ENCODE measurements around the gene ASTN2. TPM values are rescaled to one million over a fixed set of nuclear protein-coding genes. Genes with fewer than 3 reads are reported as not detected.

The ASTN2 gene
- total and polyA plus RNA-seq, 9 of the 15 experiments (the other 6 are each of a cell fraction or from before 2014, with no cell fraction given), result 0.56 to 3.5 (median 1.9) TPM

DNA sequence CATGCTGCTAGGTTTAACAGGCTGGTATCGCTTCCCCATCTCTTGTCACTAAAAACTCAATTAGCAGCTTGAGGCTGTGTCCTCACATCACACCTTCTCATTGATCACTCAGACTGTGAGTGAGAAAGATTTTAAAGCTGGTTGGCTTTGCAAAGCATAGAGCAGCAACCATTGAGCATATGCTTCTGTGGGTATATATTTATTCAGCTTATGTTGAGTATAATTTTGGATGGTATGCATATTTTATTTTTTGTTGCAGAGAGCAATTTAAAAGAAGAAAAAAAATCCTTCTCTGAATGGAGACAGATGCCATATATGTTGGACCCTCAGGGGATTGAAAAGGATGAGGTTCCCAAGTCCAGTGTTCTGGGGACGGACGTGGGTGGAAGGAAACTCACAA, 565.1 kb downstream of the ASTN2 start:
- Histone ChIP-seq H4K20me1 (replicated peaks; ENCODE audit: control insufficient read depth, insufficient read depth, low read length) (no peaks in the 10 kb centered on the region), H3K79me2 (ENCODE audit: control insufficient read depth, insufficient read depth, low read length) (no peaks in the 10 kb centered on the region), H3K9me3 (replicated peaks; ENCODE audit: control insufficient read depth, insufficient read depth, low read depth, low read length) (no peaks in the 10 kb centered on the region), H3K27ac (ENCODE audit: extremely low read depth, low read depth, low read length) (no peak overlapping the region), H3K4me3 (no peak overlapping the region), H3K4me1 (replicated peaks in 1 of 2; ENCODE audit: control insufficient read depth in 2 of 2, insufficient read depth in 2 of 2, low read length in 2 of 2) (no peaks in the 10 kb centered on the region), H3K9me1 (ENCODE audit: control insufficient read depth, insufficient read depth, low read length) (peaks cover under 1% of the 10 kb centered on the region), H3K36me3 (ENCODE audit: control insufficient read depth, insufficient read depth, low read length) (no peaks in the 10 kb centered on the region), H3K9ac (ENCODE audit: insufficient read depth in 1 of 2, low read depth in 2 of 2, low read length in 2 of 2) (no peak overlapping the region), H3K27me3 (ENCODE audit: control insufficient read depth in 2 of 2, insufficient read depth in 2 of 2, low read length in 2 of 2) (no peaks in the 10 kb centered on the region), H3K4me2 (ENCODE audit: insufficient read depth, low read length) (no peak overlapping the region), H2AFZ (ENCODE audit: low read depth, low read length) (no peak overlapping the region)
- intact Hi-C loops (cut with micrococcal nuclease), result no loop called here
- TF ChIP-seq NFE2 (IDR thresholded peaks at IDR 0.05; ENCODE audit: low read depth) (no peak), FIP1L1 (IDR thresholded peaks at IDR 0.05; ENCODE audit: low read depth, low read length, poor library complexity, severe bottlenecking) (no peak), GATA2 (CRISPR knock-in tag; IDR thresholded peaks at IDR 0.05) (no peak)
- ATAC-seq (no peak), DNase-seq (ENCODE audit: extremely low read depth in 1 of 4, low spot score in 3 of 4) (no peak), FAIRE-seq (no peak)
- 0% methylated on average over 3 of the region's 3 CpGs for WGBS (ENCODE audit: insufficient coverage, low coverage, missing lambda C conversion rate)
- POLR2A ChIA-PET, result no interaction called here
- CTCF ChIA-PET (ENCODE audit: low intra/inter-chr PET ratio), result no interaction called here
- BruUV-seq (replicated peaks), result no TSS peak
- in situ Hi-C loops (cut with MboI), result loop anchor here (10.0 kb wide), 1 partner anchor 115 kb away; no protein-coding TSS in a partner anchor

DNA sequence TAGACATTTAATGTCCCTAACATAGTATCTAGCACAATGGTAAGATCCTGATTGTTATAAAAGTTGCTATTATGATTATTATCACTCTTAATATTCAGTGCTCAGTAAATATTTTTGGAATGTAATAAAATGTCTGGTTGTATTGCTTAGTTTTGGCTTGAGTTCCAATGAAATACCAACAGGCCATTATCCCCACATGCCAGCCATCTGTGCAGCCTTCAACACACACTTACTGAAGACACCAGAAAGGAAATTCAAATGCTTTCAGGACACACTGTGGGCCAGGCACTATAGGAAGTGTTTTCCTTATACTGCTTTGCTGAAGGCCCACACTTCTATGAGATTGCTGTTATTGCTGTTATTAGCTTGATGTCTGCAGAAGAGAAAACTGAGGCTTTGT, 570.2 kb downstream of the ASTN2 start:
- Histone ChIP-seq H3K27me3 (ENCODE audit: control insufficient read depth in 2 of 2, insufficient read depth in 2 of 2, low read length in 2 of 2) (no peaks in the 10 kb centered on the region), H3K27ac (ENCODE audit: extremely low read depth, low read depth, low read length) (no peak overlapping the region), H3K9me1 (ENCODE audit: control insufficient read depth, insufficient read depth, low read length) (peaks cover 2% of the 10 kb centered on the region), H3K4me3 (no peak overlapping the region), H3K9me3 (replicated peaks; ENCODE audit: control insufficient read depth, insufficient read depth, low read depth, low read length) (no peaks in the 10 kb centered on the region), H3K36me3 (ENCODE audit: control insufficient read depth, insufficient read depth, low read length) (no peaks in the 10 kb centered on the region), H3K4me1 (replicated peaks in 1 of 2; ENCODE audit: control insufficient read depth in 2 of 2, insufficient read depth in 2 of 2, low read length in 2 of 2) (no peaks in the 10 kb centered on the region), H4K20me1 (replicated peaks; ENCODE audit: control insufficient read depth, insufficient read depth, low read length) (no peaks in the 10 kb centered on the region), H3K9ac (ENCODE audit: insufficient read depth in 1 of 2, low read depth in 2 of 2, low read length in 2 of 2) (no peak overlapping the region), H3K4me2 (ENCODE audit: insufficient read depth, low read length) (no peak overlapping the region), H3K79me2 (ENCODE audit: control insufficient read depth, insufficient read depth, low read length) (no peaks in the 10 kb centered on the region), H2AFZ (ENCODE audit: low read depth, low read length) (no peak overlapping the region)
- ATAC-seq (no peak), FAIRE-seq (no peak), DNase-seq (ENCODE audit: extremely low read depth in 1 of 4, low spot score in 3 of 4) (no peak)
- in situ Hi-C loops (cut with MboI) (no loop called here), intact Hi-C loops (cut with micrococcal nuclease) (no loop called here)
- BruUV-seq (replicated peaks), result no TSS peak
- ChIA-PET CTCF (ENCODE audit: low intra/inter-chr PET ratio) (no interaction called here), POLR2A (no interaction called here)
- TF ChIP-seq, protein P1, sequence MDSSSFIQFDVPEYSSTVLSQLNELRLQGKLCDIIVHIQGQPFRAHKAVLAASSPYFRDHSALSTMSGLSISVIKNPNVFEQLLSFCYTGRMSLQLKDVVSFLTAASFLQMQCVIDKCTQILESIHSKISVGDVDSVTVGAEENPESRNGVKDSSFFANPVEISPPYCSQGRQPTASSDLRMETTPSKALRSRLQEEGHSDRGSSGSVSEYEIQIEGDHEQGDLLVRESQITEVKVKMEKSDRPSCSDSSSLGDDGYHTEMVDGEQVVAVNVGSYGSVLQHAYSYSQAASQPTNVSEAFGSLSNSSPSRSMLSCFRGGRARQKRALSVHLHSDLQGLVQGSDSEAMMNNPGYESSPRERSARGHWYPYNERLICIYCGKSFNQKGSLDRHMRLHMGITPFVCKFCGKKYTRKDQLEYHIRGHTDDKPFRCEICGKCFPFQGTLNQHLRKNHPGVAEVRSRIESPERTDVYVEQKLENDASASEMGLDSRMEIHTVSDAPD (CRISPR knock-in tag; IDR thresholded peaks at IDR 0.05), result no peak
- TF ChIP-seq ZNF830 (CRISPR knock-in tag; IDR thresholded peaks at IDR 0.05) (no peak), FOS (IDR thresholded peaks at IDR 0.05; ENCODE audit: extremely low read depth, insufficient read length) (no peak), CBFB (CRISPR knock-in tag; IDR thresholded peaks at IDR 0.05) (no peak), NFIC (IDR thresholded peaks at IDR 0.05) (no peak), CBFA2T3 (IDR thresholded peaks at IDR 0.05) (no peak), CXXC5 (CRISPR knock-in tag; IDR thresholded peaks at IDR 0.05) (no peak), ZEB2 (IDR thresholded peaks at IDR 0.05) (no peak), YBX1 (IDR thresholded peaks at IDR 0.05) (no peak), DMBX1 (CRISPR knock-in tag; IDR thresholded peaks at IDR 0.05; ENCODE audit: borderline replicate concordance) (no peak), ZNF174 (CRISPR knock-in tag; IDR thresholded peaks at IDR 0.05) (no peak), SRSF9 (IDR thresholded peaks at IDR 0.05; ENCODE audit: borderline replicate concordance, low read depth, low read length) (no peak), PPARD (CRISPR knock-in tag; IDR thresholded peaks at IDR 0.05) (no peak)
- TF ChIP-seq, protein P2, sequence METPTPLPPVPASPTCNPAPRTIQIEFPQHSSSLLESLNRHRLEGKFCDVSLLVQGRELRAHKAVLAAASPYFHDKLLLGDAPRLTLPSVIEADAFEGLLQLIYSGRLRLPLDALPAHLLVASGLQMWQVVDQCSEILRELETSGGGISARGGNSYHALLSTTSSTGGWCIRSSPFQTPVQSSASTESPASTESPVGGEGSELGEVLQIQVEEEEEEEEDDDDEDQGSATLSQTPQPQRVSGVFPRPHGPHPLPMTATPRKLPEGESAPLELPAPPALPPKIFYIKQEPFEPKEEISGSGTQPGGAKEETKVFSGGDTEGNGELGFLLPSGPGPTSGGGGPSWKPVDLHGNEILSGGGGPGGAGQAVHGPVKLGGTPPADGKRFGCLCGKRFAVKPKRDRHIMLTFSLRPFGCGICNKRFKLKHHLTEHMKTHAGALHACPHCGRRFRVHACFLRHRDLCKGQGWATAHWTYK (CRISPR knock-in tag; IDR thresholded peaks at IDR 0.05), result no peak
- TF ChIP-seq, protein P3, sequence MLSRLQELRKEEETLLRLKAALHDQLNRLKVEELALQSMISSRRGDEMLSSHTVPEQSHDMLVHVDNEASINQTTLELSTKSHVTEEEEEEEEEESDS (CRISPR knock-in tag; IDR thresholded peaks at IDR 0.05), result no peak

Measured in K562 (cell line).